ENCODE measurements around the gene TRIP12. TPM values are rescaled to one million over a fixed set of nuclear protein-coding genes. Genes with fewer than 3 reads are reported as not detected.

TRIP12 gene
- total and polyA plus RNA-seq, 2 of the 4 experiments (the other 2 are of a cell fraction): 51.6 to 209 TPM

GRCh38 chr2:229738024-229738625 lies 183.7 kb downstream of the TRIP12 start:
- no peaks in the 10 kb centered on the region for H4K20me1 ChIP-seq (ENCODE audit: insufficient read depth, low read length)
- no peak overlapping the region for H3K23ac ChIP-seq (ENCODE audit: low read depth, low read length)
- H2BK15ac ChIP-seq (ENCODE audit: low read depth, low read length): no peak overlapping the region
- no peak overlapping the region for H2AFZ ChIP-seq (replicated peaks; ENCODE audit: low read length, poor library complexity)
- no peak overlapping the region for H2BK20ac ChIP-seq (ENCODE audit: low read depth, low read length)
- no peak overlapping the region for H3K9ac ChIP-seq (ENCODE audit: low read depth, low read length)
- no peak overlapping the region for H4K5ac ChIP-seq (ENCODE audit: low read depth, low read length)
- in situ Hi-C loops (cut with MboI; ENCODE audit: low sequenced_read_pairs) (no loop called here), dilution Hi-C loops (cut with HindIII; ENCODE audit: low sequenced_read_pairs, unreplicated experiment) (no loop called here), intact Hi-C loops (cut with micrococcal nuclease) (no loop called here)
- H3K4me2 ChIP-seq (ENCODE audit: low read depth, low read length): no peak overlapping the region
- no peaks in the 10 kb centered on the region for H3K27me3 ChIP-seq (ENCODE audit: control insufficient read depth, insufficient read depth, low read length)
- no peak overlapping the region for H3K18ac ChIP-seq (ENCODE audit: low read depth, low read length)
- no peaks in the 10 kb centered on the region; the same call in 1 of the 2 replicates for H3K9me3 ChIP-seq (ENCODE audit: control insufficient read depth, insufficient read depth, low read length)
- no peak overlapping the region for H4K8ac ChIP-seq (ENCODE audit: low read depth in 2 of 2, low read length in 2 of 2)
- no peak overlapping the region for H4K91ac ChIP-seq (ENCODE audit: insufficient read depth, low read depth, low read length)
- no peaks in the 10 kb centered on the region for H3K79me1 ChIP-seq (ENCODE audit: low read depth in 1 of 2, low read length in 2 of 2)
- H3K4ac ChIP-seq (ENCODE audit: low read depth, low read length): no peak overlapping the region
- H2BK5ac ChIP-seq (ENCODE audit: low read depth, low read length, poor library complexity, severe bottlenecking): no peak overlapping the region
- no peak for ATAC-seq (ENCODE audit: low read depth)
- CTCF ChIA-PET: no interaction called here
- no peak overlapping the region for H3K27ac ChIP-seq (ENCODE audit: insufficient read depth, low read length)
- H2AK9ac ChIP-seq (replicated peaks; ENCODE audit: low read depth, low read length, poor library complexity): no peak overlapping the region
- POLR2A ChIA-PET (ENCODE audit: unreplicated experiment): no interaction called here
- BruUV-seq (replicated peaks): no TSS peak
- no peak overlapping the region for H3K56ac ChIP-seq (ENCODE audit: extremely low read depth, insufficient read depth, low read length)
- no peak for TF ChIP-seq RCOR1 (IDR thresholded peaks at IDR 0.05; ENCODE audit: insufficient replicate concordance, low read length)
- no peak for TF ChIP-seq RFX5 (IDR thresholded peaks at IDR 0.05; ENCODE audit: low read depth, low read length)
- TF ChIP-seq CEBPB (IDR thresholded peaks at IDR 0.05; ENCODE audit: low read depth, low read length): no peak
- TF ChIP-seq POLR2A (IDR thresholded peaks at IDR 0.05; ENCODE audit: low read depth, low read length): no peak
- TF ChIP-seq CHD1 (IDR thresholded peaks at IDR 0.05; ENCODE audit: low read depth, low read length): no peak
- TF ChIP-seq RAD21 (IDR thresholded peaks at IDR 0.05; ENCODE audit: low read length): no peak
- TF ChIP-seq MXI1 (IDR thresholded peaks at IDR 0.05; ENCODE audit: borderline replicate concordance, low read depth, low read length): no peak
- TF ChIP-seq SMC3 (IDR thresholded peaks at IDR 0.05; ENCODE audit: low read depth, low read length): no peak
- TF ChIP-seq ELK1 (IDR thresholded peaks at IDR 0.05; ENCODE audit: borderline replicate concordance, low read depth, low read length): no peak
- TF ChIP-seq BHLHE40 (IDR thresholded peaks at IDR 0.05; ENCODE audit: low read depth, low read length): no peak
- no peak for TF ChIP-seq MAFK (IDR thresholded peaks at IDR 0.05; ENCODE audit: low read depth, low read length)
- TF ChIP-seq FOS (IDR thresholded peaks at IDR 0.05; ENCODE audit: low read depth, low read length): no peak
- TF ChIP-seq NFE2L2 (IDR thresholded peaks at IDR 0.05; ENCODE audit: low read depth, low read length): no peak
- TF ChIP-seq MAZ (IDR thresholded peaks at IDR 0.05; ENCODE audit: borderline replicate concordance, low read depth, low read length): no peak
- no peak for TF ChIP-seq CTCF (conservative IDR thresholded peaks at IDR 0.05; ENCODE audit: low read depth, low read length)
- TF ChIP-seq USF2 (IDR thresholded peaks at IDR 0.05; ENCODE audit: low read depth, low read length): no peak
- no peak overlapping the region for H3K14ac ChIP-seq (replicated peaks; ENCODE audit: low read depth, low read length)
- no peak for DNase-seq
- H2AK5ac ChIP-seq (ENCODE audit: low read depth, low read length): no peak overlapping the region
- no peaks in the 10 kb centered on the region for H3K36me3 ChIP-seq (ENCODE audit: control insufficient read depth, insufficient read depth, low read length)
- H3K4me3 ChIP-seq (ENCODE audit: insufficient read depth, low read depth, low read length): no peak overlapping the region
- no peak overlapping the region for H2BK120ac ChIP-seq (ENCODE audit: low read depth, low read length)
- no peaks in the 10 kb centered on the region for H3K4me1 ChIP-seq (ENCODE audit: control insufficient read depth, insufficient read depth, low read length)
- WGBS, 2 experiments (ENCODE audit: extremely low coverage in 2 of 2, insufficient read length in 1 of 2): no CpG with 5 or more reads among the region's 3 CpGs
- H3K9me1 ChIP-seq (ENCODE audit: insufficient read depth, low read length): no peaks in the 10 kb centered on the region
